ENCODE results near the gene C1orf141.
"Not testable (repeated sequence)": the region's sequence is repeated elsewhere in the genome, so short reads cannot be mapped to it uniquely, and the experiment has no call there.

The C1orf141 gene

DNA sequence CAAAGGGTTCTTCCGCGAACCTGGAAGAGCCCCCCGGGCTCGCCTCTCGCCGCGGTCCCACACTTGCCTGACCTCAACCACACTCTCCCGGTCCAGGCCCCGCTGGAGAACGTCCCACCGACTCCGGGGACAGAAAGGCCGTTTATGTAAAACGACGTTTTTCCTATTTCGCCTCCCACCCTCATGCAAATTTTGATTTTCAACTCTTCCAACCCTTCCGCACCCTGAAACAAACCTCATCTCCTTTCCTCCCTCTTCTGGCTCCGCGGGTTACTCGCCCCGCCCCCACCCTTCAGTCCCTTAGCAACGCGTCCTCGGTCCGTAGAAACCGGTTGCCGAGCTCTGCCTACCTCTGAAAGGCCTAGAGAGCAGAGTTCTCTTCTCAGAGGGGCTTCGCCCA, at the start of gene C1orf141:
TSS of gene C1orf141 (minus strand) at position 276 of the 400 bp plus-strand sequence. CDS start 7,730 bp downstream, outside the sequence.
- no peak for DNase-seq

DNA sequence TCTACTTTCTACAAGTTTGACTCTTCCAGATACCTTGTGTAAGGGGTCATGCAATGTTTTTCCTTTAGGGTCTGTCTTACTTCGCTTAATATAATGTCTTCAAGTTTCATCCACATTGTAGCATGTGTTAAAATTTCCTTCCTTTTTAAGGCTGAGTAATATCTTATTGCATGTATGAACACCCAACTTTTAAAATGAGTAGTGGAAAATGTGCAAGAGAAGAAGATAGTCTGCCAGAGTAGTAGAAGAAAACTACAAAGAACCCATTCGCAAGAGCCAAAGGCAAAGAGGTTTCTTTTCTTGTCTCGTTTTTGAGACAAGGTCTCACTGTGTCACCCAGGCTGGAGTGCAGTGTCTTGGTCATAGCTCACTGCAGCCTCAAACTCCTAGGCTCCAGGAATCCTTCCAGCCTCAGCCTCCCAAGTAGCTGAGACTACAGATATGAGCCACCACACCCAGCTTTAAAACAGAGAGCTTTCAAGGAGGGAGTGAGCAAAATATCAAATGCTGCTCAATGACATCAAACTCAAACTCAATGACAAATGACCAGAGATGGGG, 40.8 kb upstream of the C1orf141 start:
- no peak for DNase-seq

DNA sequence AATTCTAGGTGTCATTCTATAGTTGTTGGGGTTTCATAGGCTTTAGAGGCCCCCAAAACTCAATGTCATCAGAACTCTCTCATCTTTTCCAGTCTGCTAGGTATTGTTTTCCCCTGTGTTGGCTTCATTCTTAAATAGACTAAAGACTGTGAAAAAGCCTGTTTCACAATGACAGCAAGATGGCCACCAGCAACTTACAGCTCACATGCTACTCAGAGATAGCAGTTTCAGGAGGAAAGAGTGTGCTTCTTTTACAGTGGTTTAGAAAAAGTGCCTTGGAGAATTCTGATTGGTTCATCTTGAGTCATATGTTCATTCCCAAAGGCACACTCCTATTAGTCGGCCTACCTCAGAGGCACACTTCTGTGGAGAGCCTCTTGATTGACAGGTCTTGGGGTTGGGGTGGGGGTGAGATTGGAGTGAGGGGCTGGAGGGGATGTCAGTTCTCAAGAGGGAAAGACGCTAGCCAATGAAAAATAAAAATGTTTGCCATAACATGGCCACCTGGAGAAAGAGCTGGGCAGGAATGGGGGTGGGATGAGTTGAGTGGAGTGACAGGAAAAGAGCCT, 40.0 kb upstream of the C1orf141 start:
- no peak for DNase-seq

DNA sequence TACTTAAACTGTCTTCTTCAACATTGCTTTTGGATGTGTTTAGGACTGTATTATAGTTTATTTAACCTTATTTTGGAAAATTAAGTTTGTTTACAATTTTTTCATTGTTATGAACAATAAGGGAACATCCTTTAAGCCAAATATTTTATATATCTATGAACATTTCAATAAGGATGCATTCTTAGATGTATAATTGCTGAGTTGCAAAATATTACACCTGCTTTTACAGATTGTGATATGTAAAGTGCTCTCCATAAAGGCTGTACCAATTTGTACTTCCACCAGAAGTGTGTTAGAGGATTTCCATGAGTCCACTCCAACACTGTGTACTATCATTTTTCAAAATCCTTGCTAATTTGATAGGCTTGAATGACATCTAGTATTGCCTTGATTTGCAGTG, 39.2 kb upstream of the C1orf141 start:
- no peak for DNase-seq

DNA sequence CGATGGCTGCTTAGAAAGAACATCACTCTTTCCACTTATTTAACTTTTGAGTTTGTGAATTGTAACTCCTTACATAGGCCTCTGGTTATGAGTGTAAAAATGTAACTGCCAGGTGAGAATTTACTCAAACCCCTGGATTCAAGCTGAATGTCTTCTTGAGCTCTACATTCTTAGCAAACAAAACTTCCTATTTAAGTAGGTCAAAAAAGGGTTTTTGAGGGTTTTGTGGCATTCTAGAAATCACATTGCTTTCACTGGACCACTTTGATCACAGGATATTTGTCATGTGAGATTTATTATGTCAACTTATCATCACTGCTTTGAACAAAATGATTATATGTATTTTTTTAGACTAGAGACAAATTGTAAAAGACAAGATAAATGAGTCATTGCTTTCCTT, 37.2 kb upstream of the C1orf141 start:
- no peak for DNase-seq

DNA sequence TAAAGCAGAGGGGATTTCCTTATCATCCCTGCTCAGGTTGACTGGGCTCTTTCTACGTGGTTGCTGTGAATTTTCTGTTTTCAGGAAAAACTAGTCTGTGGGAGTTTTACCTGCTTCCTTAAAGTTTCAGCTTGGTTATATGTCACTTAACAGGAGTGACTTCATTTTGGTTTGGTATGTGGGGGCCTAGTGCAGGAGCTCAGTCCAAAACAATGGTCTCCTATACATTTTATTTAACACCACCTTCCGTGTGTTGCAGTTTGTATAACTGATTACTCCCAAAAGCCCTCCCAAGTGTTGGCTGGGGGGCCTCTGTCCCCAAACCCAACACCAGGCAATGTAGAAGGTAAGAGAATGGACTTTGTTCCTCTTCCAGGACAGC, 36.8 kb upstream of the C1orf141 start:
- DNase-seq = no peak

DNA sequence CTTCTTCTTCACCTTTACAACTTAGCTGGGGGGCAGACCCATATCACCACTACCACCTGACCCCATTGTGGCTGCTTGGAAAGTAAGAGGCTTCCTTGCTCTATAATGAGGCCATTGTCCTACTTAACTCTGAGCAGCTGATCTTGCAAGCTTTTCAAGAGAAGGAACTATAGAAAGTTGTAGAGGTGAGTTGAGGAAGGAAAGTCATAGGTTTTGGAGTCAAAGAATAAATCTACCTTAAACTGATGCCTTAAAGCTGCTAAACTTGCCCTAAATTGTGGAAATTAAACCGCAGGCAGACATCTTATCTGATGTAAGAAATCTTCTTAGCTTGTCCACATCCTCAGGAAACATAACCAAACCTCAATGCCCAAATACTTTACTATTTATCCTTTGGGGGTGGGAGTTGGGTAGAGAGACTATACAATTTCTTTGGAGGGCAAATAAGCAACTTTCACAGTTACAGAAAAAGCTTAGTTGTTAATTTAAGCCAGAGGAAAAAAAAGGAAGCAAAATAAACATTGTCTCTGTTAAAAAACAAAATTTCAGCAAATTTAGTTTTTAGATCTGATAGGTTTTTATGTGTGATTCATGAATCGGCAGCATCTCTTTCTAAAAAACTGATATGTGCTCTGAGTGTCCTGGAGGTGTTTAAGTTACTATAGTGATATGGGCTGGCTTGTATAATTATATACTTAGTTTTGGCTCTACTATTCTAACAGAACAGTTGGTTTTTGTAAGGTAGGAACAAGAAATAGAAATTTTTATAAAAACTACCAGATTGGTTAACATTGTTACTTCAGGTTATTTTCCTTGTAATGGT, 36.2 kb upstream of the C1orf141 start:
- no peak for DNase-seq

DNA sequence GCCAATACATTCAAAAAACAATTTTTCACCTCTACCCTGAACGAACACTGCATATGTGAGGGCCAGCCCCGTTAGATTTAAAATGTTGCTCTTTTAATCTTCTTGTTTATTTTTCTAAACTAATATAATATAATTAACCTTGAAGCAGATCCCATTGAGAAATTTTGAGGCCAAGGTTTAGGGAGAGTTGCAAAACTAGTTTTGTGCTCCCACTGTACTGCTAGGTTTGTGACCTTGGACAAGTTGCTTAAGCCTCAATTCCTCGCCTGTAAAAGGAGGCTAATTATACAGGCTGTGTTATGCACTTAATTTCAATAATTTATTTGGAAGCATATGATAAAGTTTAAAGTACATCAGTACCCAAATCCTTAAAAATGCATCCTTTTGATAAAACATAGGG, 35.2 kb upstream of the C1orf141 start:
- DNase-seq = no peak

DNA sequence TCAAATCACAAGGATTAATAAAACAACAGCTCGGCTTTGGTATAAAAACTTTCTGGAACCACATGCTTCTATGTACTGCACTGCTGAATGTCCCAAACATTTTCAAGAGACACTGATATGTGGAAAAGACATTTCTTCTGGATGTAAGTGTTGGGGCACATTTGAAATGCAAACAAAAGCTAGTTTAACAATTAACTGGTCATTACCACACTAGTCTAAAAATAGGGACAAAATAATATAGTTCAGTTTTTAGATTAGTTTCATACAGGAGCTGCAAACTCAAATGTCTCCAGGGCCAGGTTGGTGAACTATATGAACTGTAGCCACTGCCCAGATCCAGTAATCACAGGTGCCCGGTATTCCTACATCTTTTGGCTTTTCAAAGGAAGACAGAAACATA, 34.7 kb upstream of the C1orf141 start:
- DNase-seq = no peak

DNA sequence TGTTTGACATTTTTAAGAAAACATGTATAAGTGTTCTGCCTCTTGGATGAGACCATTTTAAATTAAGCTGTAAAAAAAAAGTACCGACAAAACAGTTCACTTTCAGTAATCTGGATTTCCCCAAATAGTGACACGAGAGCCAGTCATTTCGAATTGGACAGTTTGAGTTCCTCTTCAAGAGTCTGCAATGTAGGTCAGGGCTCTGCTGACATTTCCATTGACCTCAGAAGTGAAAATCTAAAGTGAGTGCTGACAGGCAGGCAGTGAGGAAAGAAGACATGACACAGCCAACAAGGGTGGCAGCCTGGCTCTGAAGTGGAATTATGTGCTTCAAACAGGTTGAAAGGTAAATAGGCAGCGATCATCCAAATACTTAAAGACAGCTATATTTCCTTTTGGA, 31.4 kb upstream of the C1orf141 start, which contains the start of gene IL23R:
TSS of gene IL23R (plus strand) at position 259 of the 400 bp plus-strand sequence. CDS start 1,667 bp downstream, outside the sequence.
- DNase-seq = no peak

DNA sequence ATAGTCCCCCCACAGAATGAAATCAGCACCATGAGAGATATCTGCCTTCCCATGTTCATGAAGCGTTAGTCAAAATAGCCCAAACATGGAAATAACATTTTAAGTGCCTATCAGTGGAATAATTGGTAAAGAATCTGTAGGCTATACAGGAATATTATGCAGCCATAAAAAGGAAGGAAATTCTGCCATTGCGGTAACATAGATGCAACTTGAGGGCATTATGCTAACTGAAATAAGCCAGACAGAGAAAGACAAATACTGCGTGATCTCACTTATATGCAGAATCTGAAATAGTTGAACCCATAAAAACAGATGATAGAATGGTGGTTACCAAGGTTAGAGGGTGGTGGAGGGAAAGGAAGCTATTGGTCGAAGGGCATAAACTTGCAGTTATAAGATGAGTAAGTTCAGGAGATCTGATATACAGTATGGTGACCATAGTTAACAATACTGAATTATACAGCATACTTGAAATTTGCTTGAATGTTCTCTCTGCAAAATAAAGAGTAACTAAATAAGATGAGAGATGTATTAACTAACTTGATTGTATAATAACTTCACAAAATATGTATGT, 30.8 kb upstream of the C1orf141 start:
- no peak for DNase-seq

DNA sequence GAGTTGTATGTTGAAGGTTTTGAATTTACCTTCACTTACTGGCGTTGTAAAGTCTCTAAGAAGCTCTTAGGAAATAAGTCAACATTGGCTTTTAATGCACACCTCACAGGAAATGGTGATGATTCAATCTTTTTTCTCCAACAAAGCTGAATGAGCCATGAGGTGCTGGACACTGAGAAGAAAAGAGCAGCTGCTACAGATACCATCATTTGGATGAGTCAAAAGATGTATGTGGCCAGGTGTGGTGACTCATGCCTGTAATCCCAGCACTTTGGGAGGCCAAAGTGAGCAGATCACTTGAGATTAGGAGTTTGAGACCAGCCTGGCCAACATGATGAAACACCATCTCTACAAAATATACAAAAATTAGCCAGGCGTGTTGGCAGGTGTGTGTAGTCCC, 28.2 kb upstream of the C1orf141 start:
- no peak for DNase-seq

DNA sequence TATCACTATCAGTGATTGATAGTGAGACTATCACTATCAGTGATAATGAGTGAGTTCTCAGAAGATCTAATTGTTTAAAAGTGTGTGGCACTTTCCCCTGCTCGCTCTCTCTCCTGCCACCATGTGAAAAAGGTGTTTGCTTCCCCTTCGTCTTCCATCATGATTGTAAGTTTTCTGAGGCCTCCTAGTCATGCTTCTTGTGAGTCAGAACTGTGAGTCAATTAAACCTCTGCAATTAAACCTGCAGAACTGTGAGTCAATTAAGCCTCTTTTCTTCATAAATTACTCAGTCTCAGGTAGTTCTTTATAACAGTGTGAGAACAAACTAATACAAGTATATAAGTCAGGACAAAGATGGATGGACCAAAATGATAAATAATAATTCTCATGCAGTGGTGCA, 24.5 kb upstream of the C1orf141 start:
- DNase-seq = no peak

DNA sequence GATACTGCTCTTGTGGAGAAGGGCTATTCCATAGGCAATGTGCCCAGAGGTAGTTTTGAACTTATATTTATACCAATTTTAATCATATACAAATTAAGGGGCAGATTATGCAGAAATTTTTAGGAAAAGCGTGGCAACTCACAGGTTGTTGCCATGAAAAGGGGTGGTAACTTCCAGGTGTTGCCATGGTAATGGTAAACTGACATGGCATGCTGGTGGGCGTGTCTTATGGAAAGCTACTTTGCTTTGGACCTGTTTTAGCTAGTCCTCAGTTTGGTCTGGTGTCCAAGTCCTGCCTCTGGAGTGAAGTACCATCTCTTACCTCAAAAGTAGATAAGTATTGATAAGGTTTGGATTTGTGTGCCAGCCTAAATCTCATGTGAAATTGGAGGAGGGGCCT, 23.6 kb upstream of the C1orf141 start:
- DNase-seq = no peak

DNA sequence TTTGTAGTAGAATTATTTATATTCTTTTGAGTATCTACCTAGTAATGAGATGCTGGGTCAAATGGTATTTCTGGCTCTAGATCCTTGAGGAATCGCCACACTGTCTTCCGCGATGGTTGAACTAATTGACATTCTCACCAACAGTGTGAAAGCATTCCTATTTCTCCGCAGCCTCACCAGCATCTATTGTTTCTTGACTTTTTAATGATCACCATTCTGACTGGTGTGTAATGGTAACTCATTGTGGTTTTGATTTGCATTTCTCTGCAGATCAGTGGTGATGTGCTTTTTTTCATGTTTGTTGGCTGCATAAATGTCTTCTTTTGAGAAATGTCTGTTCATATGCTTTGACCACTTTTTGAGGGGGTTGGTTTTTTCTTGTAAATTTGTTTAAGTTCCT, 16.2 kb upstream of the C1orf141 start:
- DNase-seq = no peak

DNA sequence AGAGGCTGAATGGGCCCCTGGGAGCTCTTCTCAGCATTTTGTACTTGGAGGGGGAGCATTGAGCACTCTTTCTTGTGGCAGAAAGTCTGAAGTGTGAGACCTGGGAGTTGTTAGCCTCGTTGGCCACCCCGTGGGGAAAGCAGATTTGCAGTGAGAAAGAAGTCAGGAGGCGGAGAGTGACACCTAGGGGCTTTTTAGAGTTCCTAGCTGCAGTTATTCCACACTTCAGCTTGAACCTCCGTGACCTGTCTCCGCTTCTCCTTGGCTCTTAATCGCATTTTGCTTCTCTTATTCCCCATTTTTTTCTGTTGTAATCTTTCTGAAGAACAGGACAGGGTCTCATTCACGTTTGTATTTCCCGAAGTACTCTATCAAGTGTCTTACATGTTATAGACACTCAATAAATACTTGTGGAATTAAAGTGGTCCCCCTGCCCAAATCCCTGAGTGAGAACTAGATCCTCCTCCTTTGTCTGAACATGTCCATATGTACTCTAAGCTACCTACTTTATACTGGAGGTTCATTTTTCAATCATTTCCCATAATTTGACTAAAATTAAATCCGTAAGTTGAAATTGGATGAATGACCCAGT, 14.5 kb upstream of the C1orf141 start:
- peak; percentile 51 for DNase-seq

DNA sequence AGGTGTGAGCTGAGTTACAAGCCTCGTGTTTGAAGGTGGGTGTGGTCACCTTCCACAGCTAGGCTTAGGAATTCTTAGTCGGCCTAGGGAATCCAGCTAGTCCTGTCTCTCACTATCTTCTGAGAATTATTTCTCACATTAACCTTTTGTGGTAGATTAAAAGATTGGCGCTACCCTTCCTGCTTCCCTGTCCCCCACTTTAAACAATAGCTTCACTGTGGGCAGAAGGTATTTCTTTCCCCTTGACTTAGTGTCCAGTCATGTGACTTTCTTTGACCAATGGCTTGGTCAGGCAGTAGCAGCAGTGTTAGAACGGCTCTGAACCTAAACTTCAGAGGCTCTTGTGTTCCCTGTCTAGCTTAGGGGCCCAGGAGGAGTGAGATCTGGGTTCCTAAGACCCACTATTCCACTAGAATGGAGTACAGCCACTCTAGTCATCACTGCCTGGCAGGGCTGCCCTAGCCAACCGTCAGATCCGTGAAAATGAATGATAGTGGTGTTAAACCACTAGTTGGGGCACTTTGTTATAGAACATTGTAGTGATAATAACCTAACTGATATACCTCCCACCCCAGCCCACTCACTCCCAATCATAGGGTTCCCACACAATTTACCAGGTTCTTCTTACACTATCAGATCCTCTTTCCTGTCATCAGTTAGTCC, 13.9 kb upstream of the C1orf141 start:
- DNase-seq = no peak

DNA sequence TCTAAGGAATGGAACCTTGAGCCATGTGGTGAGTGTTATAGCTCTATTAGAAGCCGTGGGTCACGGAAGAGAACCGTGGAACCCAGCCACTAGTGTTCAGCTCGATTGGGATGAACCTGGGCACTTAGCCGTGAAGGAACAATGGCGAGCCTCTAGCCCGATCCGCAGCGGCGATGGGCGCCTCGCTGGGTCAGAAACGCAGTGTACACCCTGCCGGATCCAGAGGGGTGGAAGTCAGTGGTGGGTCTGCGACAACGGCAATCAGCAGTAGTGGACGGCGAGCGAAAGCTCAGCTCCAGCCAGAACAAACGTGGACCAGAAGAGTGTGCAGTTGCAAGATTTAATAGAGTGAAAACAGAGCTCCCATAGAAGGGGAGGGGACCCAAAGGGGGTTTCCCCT, 13.2 kb upstream of the C1orf141 start:
- not testable (repeated sequence) for DNase-seq

DNA sequence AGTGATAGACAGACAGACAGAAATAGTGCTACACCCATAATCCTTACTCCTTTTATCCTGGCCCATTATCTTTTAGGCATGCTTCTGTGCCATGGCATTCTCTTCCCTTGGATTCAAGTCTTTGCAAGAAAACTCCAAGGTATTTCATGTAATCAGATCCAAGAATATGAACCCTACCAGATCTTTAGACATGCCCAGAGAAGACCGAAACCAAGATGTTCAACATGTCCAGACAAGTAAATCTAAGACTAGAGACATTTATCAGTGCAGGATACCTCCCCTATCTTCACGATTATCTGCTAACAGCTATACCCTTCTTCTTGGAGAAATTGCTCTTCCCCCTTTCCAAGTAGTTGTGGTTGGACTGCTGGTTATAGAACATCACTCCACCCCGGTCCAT, 11.8 kb upstream of the C1orf141 start:
- DNase-seq = no peak

DNA sequence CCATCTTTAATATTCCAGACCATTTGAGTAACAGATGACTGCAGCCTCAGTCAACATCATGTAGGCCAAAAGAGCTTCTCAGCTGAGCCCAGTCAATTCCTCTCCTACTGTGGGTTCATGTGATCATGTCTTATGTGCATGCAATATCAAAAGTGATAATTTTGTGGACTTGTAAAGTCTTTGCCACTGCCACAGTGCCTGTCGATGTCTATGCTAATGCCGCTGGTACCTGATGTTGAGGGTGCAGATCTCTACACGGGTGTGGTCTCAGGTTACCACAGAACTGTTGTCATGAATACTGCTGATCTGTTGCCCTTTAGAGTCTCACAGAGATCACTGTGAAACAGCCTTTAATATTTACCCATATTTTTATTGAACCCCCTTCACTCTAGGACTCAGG, 11.3 kb upstream of the C1orf141 start:
- no peak for DNase-seq

DNA sequence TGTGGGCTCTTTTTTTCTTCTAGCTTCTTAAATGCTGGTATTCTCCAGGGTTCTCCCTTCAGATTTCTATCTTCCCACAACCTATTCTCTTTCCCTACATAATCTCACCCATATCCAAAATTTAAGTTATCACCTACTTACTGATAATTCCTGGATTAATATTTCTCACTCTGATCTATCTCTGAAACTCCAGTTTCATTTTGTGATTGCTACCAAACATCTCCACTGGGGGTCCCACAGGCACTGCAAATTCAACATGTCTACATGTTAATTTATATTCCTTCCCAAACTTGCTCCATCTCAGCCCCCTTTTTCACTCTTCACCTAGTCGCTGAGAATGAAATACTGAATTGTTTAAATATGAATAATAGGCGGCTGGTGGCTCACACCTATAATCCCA, 9.9 kb upstream of the C1orf141 start:
- DNase-seq = no peak

DNA sequence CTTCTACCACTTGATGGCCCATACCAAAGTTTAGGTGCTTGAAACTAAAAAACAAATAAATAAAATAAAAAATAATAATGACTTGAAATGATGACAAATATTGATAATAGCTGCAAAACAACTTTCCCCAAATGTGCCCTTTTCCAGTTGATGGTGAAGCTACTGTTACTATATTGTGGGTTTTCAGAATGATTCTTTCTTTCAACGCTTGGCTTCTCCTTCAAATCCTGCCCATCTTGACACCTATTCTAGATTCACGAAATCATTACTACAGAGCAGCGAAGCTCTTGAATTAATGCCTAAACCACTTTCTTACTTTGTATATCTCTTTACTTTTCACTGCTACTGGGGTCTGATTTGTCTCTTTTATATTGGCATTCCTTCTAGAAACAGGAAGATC, 9.2 kb upstream of the C1orf141 start:
- DNase-seq = no peak

DNA sequence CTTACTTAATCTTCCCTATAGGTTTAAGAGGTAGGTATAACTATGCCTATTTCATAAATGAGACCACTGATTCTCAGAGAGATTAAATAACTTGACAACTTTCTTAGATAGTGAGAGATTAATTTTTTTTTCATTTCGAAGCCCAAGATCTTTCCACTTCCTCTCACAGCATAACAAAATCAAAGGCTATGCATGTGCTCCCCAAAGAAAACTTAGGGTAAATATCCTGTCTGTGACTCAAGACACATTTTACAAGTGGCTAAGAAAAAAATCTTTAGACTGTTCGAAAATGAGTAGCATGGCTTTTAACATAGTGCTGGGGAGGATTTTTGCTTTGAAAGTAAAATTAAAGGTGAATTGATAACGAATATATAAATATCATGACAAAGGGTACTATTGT, 8.2 kb upstream of the C1orf141 start:
- no peak for DNase-seq
